Naive B cell (primary cell): ENCODE data around the gene CCR6. TPM values are rescaled to one million over a fixed set of nuclear protein-coding genes. Genes with fewer than 3 reads are reported as not detected.

Experiments
- ATAC-seq, 2 donors: fragments of 150-1000 bp; cut with Tn5 transposase; 2 replicates each; pipeline ENCODE4 v1.10.0; 2021; ENCODE audit warnings: low read depth in 2 of 2, mild to moderate bottlenecking in 2 of 2, moderate library complexity in 2 of 2
- DNase-seq: peaks from one replicate; pipeline ENCODE4 v3.0.0; 2022
- H3K27ac Mint-ChIP-seq, 6 donors: one replicate each; pipeline ENCODE4 v1.8.0; 2020 to 2022; ENCODE audit warnings: mild to moderate bottlenecking in 6 of 6, mixed read lengths in 6 of 6, moderate library complexity in 5 of 6, inconsistent platforms in 2 of 6
- H3K27me3 Mint-ChIP-seq, 3 donors: one replicate each; pipeline ENCODE4 v1.8.0; 2021 to 2022; ENCODE audit warnings: mixed read lengths in 3 of 3, mild to moderate bottlenecking in 1 of 3
- H3K36me3 Mint-ChIP-seq, 2 donors: one replicate each; pipeline ENCODE4 v1.8.0; 2020 to 2022; ENCODE audit warnings: mixed read lengths in 2 of 2, inconsistent platforms in 1 of 2, mild to moderate bottlenecking in 1 of 2
- H3K4me1 Mint-ChIP-seq, 3 donors: one replicate each; pipeline ENCODE4 v1.8.0; 2020 to 2022; ENCODE audit warnings: mixed read lengths in 3 of 3, inconsistent platforms in 1 of 3, mild to moderate bottlenecking in 1 of 3, moderate library complexity in 1 of 3
- H3K4me3 Mint-ChIP-seq, 8 donors: one replicate each; pipeline ENCODE4 v1.8.0; 2020 to 2022; ENCODE audit warnings: mild to moderate bottlenecking in 8 of 8, mixed read lengths in 8 of 8, moderate library complexity in 8 of 8, inconsistent platforms in 2 of 8
- H3K9me3 Mint-ChIP-seq, 7 donors: one replicate each; pipeline ENCODE4 v1.8.0; 2020 to 2022; ENCODE audit warnings: mixed read lengths in 7 of 7, mild to moderate bottlenecking in 5 of 7, inconsistent platforms in 2 of 7, moderate library complexity in 1 of 7
- polyA plus RNA-seq, 6 donors: library from polyadenylated mRNA; unstranded; fragments of 300-500 nt; fragmentation: Illumina TruSeq; gene quantifications; one replicate each; pipeline ENCODE4 v1.2.3, GENCODE V29; 2021; ENCODE audit warnings: low read depth in 6 of 6

CCR6 gene
- polyA plus RNA-seq, 6 donors from 2014 or later: 97.4 to 205 (median 126) TPM

DNA sequence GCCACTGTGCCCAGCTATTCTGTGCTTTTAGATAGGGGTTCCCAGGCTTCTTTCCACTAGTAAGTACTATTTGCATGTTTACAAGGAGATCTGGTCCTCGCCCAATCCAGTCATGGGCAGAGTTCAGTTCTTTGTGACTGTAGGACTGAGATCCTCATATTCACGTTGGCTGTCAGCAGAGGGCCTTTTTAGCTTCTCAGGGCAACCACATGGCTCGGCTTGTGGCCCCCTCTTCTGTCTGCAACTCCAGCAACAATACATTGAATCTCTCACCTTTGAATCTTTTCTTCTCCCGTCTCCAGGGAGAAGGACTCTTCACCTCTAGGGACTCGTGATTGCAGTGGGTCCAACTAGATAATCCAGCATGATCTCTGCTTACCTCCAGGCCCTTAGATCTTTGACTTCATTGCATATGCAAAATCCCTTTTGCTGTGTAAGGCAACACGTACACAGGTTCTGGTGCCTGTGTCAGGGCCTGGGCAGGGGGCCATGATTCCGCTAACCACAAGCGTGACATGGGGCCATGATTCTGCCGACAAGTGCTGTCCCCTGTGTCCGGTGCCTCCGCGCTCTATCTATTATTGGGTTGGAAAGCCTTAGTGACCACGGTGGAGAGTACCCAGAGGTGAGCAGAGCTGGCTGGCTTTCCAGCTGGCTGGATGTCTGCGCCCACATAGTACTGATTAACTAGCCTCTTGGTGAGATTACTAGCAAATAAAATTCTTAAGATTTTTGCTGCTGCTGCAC is 5.1 kb downstream of the CCR6 start:
- Mint-ChIP-seq H3K36me3 (peaks cover 46 to 51% of the 10 kb centered on the region in 2 donors), H3K27ac (peak overlapping the region; percentile 73 to 100 (median 90)), H3K4me3 (peak overlapping the region; percentile 9 to 99 (median 76)), H3K27me3 (no peaks in the 10 kb centered on the region), H3K9me3 (peaks cover 0 to 6% (median 2%) of the 10 kb centered on the region in 7 donors), H3K4me1 (peaks cover 62 to 76% (median 71%) of the 10 kb centered on the region in 3 donors)
- no peak for DNase-seq
- no peak for ATAC-seq

DNA sequence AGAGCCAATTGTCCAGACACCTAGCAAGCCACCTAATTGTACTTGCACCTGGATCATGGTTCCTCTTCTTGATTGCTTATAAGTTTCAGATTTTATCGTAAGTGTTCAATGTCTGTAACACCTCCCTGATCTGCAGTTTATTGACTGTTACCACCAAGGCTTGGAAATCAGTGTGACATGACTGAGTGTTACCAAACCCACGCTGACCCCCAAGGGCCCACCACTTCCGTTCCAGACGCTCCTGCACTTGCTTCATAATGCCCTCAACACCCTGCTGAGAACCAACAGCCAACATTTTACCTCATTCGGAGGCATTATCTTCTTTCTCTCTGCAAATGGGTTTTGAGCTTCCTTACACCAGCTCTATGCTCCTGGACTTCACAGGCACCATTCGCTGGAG is 6.3 kb downstream of the CCR6 start:
- H3K27me3 Mint-ChIP-seq: no peaks in the 10 kb centered on the region
- ATAC-seq: no peak
- peaks cover 64 to 80% (median 77%) of the 10 kb centered on the region in 3 donors for H3K4me1 Mint-ChIP-seq
- H3K36me3 Mint-ChIP-seq: peaks cover 40 to 47% of the 10 kb centered on the region in 2 donors
- H3K4me3 Mint-ChIP-seq: peak overlapping the region; percentile 47 to 98 (median 78)
- peak overlapping the region; percentile 92 to 100 (median 94) for H3K27ac Mint-ChIP-seq
- H3K9me3 Mint-ChIP-seq: peaks cover 0 to 6% (median 2%) of the 10 kb centered on the region in 7 donors
- DNase-seq: no peak

DNA sequence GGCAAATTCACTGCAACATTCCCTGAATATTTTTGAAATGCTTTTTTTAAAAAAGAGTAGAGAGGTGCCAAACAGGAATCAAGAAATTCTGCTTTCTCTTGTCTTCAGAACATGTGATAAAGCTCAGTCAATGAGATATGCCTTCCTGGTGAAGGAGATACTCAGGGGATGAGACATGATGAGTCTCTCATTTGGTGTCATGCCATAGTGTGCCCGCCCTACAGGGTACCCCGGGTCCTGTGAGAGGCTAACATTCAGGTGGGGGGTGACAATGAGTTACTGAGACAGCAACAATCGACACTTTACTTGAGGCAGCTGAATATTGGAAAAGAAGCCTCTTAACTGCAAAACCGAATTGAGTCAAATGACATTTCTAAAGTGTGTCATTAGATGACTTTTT is 6.7 kb downstream of the CCR6 start:
- Mint-ChIP-seq H3K4me1 (peaks cover 68 to 84% (median 79%) of the 10 kb centered on the region in 3 donors), H3K9me3 (peaks cover 0 to 6% (median 2%) of the 10 kb centered on the region in 7 donors), H3K4me3 (peak overlapping the region in 7 of 8 donors; percentile 70 to 98 (median 78)), H3K27me3 (no peaks in the 10 kb centered on the region), H3K27ac (peak overlapping the region; percentile 92 to 100 (median 94)), H3K36me3 (peaks cover 44 to 51% of the 10 kb centered on the region in 2 donors)
- DNase-seq: no peak
- no peak for ATAC-seq

- Mint-ChIP-seq H3K9me3 (peaks cover 0 to 6% (median 2%) of the 10 kb centered on the region in 7 donors), H3K4me1 (peaks cover 74 to 88% (median 76%) of the 10 kb centered on the region in 3 donors), H3K4me3 (peak overlapping the region; percentile 3 to 98 (median 78)), H3K27ac (peak overlapping the region; percentile 92 to 100 (median 94)), H3K36me3 (peaks cover 46 to 51% of the 10 kb centered on the region in 2 donors), H3K27me3 (no peaks in the 10 kb centered on the region)
- ATAC-seq: peak; percentile 61 to 71
- DNase-seq: no peak
These were observed 7.2 kb downstream of the CCR6 start for GRCh38 chr6:167130008-167130677.

- H3K9me3 Mint-ChIP-seq: peaks cover 0 to 6% (median 2%) of the 10 kb centered on the region in 7 donors
- peak overlapping the region in 7 of 8 donors; percentile 58 to 98 (median 77) for H3K4me3 Mint-ChIP-seq
- H3K4me1 Mint-ChIP-seq: peaks cover 75 to 94% (median 82%) of the 10 kb centered on the region in 3 donors
- ATAC-seq: peak; percentile 47 to 57
- no peaks in the 10 kb centered on the region for H3K27me3 Mint-ChIP-seq
- peaks cover 43 to 53% of the 10 kb centered on the region in 2 donors for H3K36me3 Mint-ChIP-seq
- peak overlapping the region; percentile 92 to 100 (median 95) for H3K27ac Mint-ChIP-seq
- DNase-seq: no peak
These were observed 8.1 kb downstream of the CCR6 start for GRCh38 chr6:167130712-167131684.

DNA sequence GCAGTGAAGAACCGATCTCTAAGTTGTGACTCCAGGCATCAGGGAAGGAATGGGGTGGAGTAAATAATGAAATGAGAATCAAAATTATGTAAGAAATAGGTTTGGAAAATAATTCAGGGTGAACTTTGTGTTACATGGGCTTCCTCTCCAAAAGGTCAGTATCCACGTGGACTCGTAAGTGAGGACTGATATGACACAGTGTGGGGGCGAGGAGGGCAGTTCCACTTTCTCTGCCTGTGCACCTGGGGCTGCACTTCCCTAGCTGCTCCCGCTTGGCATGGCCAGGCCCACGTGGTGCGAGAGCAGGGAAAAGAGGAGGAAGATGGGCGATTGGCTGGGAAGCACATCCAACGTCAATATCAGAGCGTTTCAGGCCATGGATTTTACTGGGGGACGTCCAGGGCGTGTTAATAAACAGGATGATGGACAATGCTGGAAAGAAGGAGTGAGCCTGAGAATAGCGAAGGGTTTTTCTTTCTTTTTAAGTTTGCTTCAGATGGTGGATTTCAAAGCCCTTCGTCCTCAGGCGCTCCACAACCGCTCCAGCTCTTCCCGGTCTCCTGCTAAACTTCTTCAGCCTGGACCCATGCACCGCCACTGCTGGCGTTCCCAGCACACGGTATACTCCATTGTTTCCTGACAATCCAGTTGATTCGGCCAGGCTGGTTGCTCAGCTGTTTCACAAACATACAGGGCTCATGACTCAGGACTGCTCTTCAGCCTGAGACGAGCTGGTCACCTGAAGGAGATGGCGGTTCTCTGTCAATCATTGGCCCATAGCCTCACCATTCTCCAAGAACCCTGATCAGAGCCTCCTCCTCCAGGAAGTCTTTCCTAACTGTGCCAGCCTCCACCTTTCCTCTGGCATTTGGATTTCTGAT is 11.8 kb downstream of the CCR6 start:
- no peaks in the 10 kb centered on the region for H3K9me3 Mint-ChIP-seq
- peaks cover 47% of the 10 kb centered on the region in 2 donors for H3K36me3 Mint-ChIP-seq
- ATAC-seq (no peak), DNase-seq (no peak)
- peak overlapping the region in 5 of 6 donors; percentile 25 to 92 (median 87) for H3K27ac Mint-ChIP-seq
- H3K4me1 Mint-ChIP-seq: peaks cover 55 to 92% (median 67%) of the 10 kb centered on the region in 3 donors
- H3K4me3 Mint-ChIP-seq: peak overlapping the region in 2 of 8 donors; percentile 25 to 35
- H3K27me3 Mint-ChIP-seq: no peaks in the 10 kb centered on the region

DNA sequence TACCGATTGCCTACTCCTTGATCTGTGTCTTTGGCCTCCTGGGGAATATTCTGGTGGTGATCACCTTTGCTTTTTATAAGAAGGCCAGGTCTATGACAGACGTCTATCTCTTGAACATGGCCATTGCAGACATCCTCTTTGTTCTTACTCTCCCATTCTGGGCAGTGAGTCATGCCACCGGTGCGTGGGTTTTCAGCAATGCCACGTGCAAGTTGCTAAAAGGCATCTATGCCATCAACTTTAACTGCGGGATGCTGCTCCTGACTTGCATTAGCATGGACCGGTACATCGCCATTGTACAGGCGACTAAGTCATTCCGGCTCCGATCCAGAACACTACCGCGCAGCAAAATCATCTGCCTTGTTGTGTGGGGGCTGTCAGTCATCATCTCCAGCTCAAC is 13.5 kb downstream of the CCR6 start:
- Mint-ChIP-seq H3K9me3 (no peaks in the 10 kb centered on the region), H3K27me3 (no peaks in the 10 kb centered on the region), H3K27ac (peak overlapping the region; percentile 77 to 92 (median 87)), H3K4me3 (no peak overlapping the region), H3K36me3 (peaks cover 38 to 41% of the 10 kb centered on the region in 2 donors), H3K4me1 (peaks cover 51 to 92% (median 63%) of the 10 kb centered on the region in 3 donors)
- ATAC-seq (no peak), DNase-seq (no peak)

DNA sequence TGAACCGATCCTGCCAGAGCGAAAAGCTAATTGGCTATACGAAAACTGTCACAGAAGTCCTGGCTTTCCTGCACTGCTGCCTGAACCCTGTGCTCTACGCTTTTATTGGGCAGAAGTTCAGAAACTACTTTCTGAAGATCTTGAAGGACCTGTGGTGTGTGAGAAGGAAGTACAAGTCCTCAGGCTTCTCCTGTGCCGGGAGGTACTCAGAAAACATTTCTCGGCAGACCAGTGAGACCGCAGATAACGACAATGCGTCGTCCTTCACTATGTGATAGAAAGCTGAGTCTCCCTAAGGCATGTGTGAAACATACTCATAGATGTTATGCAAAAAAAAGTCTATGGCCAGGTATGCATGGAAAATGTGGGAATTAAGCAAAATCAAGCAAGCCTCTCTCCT is 14.2 kb downstream of the CCR6 start:
- DNase-seq (no peak), ATAC-seq (no peak)
- Mint-ChIP-seq H3K4me3 (peak overlapping the region in 2 of 8 donors; percentile 12 to 38), H3K36me3 (peaks cover 32 to 36% of the 10 kb centered on the region in 2 donors), H3K27ac (peak overlapping the region; percentile 79 to 92 (median 89)), H3K9me3 (no peaks in the 10 kb centered on the region), H3K4me1 (peaks cover 50 to 92% (median 63%) of the 10 kb centered on the region in 3 donors), H3K27me3 (no peaks in the 10 kb centered on the region)

DNA sequence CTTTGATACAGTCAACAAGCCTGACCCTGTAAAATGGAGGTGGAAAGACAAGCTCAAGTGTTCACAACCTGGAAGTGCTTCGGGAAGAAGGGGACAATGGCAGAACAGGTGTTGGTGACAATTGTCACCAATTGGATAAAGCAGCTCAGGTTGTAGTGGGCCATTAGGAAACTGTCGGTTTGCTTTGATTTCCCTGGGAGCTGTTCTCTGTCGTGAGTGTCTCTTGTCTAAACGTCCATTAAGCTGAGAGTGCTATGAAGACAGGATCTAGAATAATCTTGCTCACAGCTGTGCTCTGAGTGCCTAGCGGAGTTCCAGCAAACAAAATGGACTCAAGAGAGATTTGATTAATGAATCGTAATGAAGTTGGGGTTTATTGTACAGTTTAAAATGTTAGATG is 15.0 kb downstream of the CCR6 start:
- peaks cover 46 to 92% (median 60%) of the 10 kb centered on the region in 3 donors for H3K4me1 Mint-ChIP-seq
- H3K4me3 Mint-ChIP-seq: no peak overlapping the region
- H3K27ac Mint-ChIP-seq: peak overlapping the region in 4 of 6 donors; percentile 79 to 92 (median 84)
- H3K27me3 Mint-ChIP-seq: no peaks in the 10 kb centered on the region
- ATAC-seq (no peak), DNase-seq (no peak)
- H3K36me3 Mint-ChIP-seq: peaks cover 30% of the 10 kb centered on the region in 2 donors
- H3K9me3 Mint-ChIP-seq: no peaks in the 10 kb centered on the region

- Mint-ChIP-seq H3K4me1 (peaks cover 42 to 94% (median 59%) of the 10 kb centered on the region in 3 donors), H3K36me3 (peaks cover 23% of the 10 kb centered on the region in 2 donors), H3K27ac (peak overlapping the region; percentile 14 to 92 (median 85)), H3K4me3 (no peak overlapping the region), H3K9me3 (no peaks in the 10 kb centered on the region), H3K27me3 (no peaks in the 10 kb centered on the region)
- DNase-seq (no peak), ATAC-seq (peak; percentile 24 to 37)
These were observed 16.9 kb downstream of the CCR6 start for GRCh38 chr6:167139761-167140160.

DNA sequence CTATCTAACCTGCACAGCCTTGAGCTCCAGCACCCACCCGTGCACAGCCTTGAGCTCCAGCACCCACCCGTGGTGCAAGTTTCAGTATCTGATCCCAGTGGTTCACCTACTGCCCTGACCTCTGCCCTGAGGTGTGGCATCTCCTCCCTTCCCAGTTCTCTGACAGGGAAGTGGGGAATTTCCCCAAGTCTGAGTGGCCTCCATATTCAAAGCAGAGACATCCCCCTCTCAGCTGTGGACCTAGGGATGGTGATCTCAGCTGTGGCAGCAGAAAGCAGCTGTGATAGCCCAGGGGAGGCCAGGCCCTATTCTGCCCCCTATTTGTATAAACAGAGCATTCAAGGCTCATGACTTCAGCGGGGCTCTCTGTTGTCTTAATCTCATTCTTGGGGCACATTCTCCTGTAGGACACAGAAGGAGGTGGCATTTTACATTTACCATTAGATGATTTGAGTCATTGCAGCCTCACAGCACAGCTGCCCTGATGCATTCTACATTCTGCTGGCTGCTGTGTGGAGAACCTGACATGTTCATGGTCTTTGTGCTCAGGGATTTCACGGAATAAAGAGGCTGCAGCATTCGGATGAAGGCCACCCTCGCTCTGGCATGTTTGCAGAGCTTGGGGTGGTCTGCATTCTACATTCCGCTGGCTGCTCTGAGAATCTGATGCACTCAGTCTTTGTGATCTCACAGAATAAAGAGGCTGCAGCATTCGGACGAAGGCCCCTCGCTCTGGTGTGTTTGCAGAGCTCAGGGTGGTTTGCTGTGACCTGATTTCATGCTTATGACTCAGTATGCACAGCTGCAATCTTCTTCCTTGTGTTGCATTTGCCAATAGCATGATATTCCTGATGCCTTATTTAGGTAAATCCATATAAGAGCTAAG is 17.9 kb downstream of the CCR6 start:
- ATAC-seq (peak; percentile 57 to 65), DNase-seq (no peak)
- peak overlapping the region; percentile 58 to 96 (median 82) for H3K27ac Mint-ChIP-seq
- no peaks in the 10 kb centered on the region for H3K9me3 Mint-ChIP-seq
- peak overlapping the region in 2 of 8 donors; percentile 8 to 47 for H3K4me3 Mint-ChIP-seq
- peaks cover 17 to 22% of the 10 kb centered on the region in 2 donors for H3K36me3 Mint-ChIP-seq
- H3K4me1 Mint-ChIP-seq: peaks cover 44 to 86% (median 49%) of the 10 kb centered on the region in 3 donors
- no peaks in the 10 kb centered on the region for H3K27me3 Mint-ChIP-seq
